ENCODE results near the gene MRAS.

Gene MRAS

GRCh38 chr3:138395865-138396751 lies 47.7 kb downstream of the MRAS start:
- Histone ChIP-seq H3K27ac (ENCODE audit: low read length) (no peak overlapping the region), H3K27me3 (ENCODE audit: insufficient read depth, low read length) (no peaks in the 10 kb centered on the region), H3K9me3 (ENCODE audit: insufficient read depth, low read depth, low read length) (no peaks in the 10 kb centered on the region), H3K4me1 (ENCODE audit: insufficient read depth, low read length) (peaks cover 7% of the 10 kb centered on the region; the same call in 1 of the 2 replicates), H3K9ac (ENCODE audit: low read depth, low read length) (no peak overlapping the region), H3K36me3 (ENCODE audit: insufficient read depth, low read depth, low read length) (peaks cover 14% of the 10 kb centered on the region), H3K4me3 (ENCODE audit: low read length) (no peak overlapping the region)

DNA sequence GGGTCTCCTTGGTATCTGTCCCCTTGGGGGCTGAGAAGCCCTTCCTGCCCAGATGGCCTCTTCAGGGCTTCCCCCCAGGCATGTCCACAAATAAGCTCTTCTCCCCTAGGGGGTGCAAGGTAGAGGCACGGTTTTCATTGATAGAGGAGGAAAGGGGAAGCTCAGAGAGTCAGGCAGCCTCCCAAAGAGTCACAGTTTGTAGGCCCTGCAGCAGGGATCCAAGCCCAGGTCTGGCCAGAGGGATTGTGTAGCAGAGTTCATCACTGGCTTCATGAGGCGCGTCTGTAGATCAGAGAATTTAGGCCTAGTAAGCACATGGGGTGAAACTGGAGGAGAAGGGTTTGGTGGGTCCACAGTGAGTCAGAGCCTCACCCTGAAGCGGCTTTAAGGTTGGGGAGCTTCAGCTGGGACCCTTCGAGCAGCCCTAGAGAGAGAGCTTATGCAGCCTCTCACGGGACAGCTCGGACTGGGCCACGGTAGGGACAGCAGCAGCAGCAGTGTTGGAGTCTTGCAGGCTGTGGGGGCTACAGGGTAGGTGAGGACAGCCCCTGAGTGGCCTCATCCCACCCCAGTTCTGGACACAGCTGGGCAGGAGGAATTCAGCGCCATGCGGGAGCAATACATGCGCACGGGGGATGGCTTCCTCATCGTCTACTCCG lies 48.5 kb downstream of the MRAS start:
- H3K27ac ChIP-seq (ENCODE audit: low read length): no peak overlapping the region
- H3K4me1 ChIP-seq (ENCODE audit: insufficient read depth, low read length): peaks cover 8% of the 10 kb centered on the region; the same call in 1 of the 2 replicates
- no peaks in the 10 kb centered on the region for H3K9me3 ChIP-seq (ENCODE audit: insufficient read depth, low read depth, low read length)
- H3K36me3 ChIP-seq (ENCODE audit: insufficient read depth, low read depth, low read length): peaks cover 20% of the 10 kb centered on the region
- H3K27me3 ChIP-seq (ENCODE audit: insufficient read depth, low read length): no peaks in the 10 kb centered on the region
- H3K4me3 ChIP-seq (ENCODE audit: low read length): no peak overlapping the region
- H3K9ac ChIP-seq (ENCODE audit: low read depth, low read length): no peak overlapping the region

DNA sequence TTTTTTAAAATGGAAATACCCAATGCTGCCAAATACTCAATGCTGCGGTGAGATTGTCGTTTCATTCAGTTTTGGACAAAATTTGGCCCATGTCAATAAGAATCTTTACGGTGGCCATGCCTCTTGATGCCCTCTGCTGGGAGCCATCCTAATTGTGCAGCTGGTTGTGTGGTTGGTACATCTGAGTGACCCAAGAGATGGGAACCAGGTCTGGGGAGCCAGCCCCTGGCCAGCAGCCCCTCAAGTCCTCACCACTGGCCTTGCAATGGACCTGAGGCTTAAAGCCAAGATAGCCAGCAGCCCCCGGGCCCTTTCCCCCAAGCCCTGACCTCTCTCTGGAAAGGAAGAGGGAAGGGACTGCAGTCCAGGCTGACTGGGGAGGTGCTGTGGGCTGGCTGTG lies 49.6 kb downstream of the MRAS start:
- Histone ChIP-seq H3K27me3 (ENCODE audit: insufficient read depth, low read length) (no peaks in the 10 kb centered on the region), H3K4me1 (ENCODE audit: insufficient read depth, low read length) (peaks cover 12% of the 10 kb centered on the region; the same call in 1 of the 2 replicates), H3K4me3 (ENCODE audit: low read length) (no peak overlapping the region), H3K9ac (ENCODE audit: low read depth, low read length) (no peak overlapping the region), H3K27ac (ENCODE audit: low read length) (no peak overlapping the region), H3K36me3 (ENCODE audit: insufficient read depth, low read depth, low read length) (peaks cover 20% of the 10 kb centered on the region), H3K9me3 (ENCODE audit: insufficient read depth, low read depth, low read length) (no peaks in the 10 kb centered on the region)

DNA sequence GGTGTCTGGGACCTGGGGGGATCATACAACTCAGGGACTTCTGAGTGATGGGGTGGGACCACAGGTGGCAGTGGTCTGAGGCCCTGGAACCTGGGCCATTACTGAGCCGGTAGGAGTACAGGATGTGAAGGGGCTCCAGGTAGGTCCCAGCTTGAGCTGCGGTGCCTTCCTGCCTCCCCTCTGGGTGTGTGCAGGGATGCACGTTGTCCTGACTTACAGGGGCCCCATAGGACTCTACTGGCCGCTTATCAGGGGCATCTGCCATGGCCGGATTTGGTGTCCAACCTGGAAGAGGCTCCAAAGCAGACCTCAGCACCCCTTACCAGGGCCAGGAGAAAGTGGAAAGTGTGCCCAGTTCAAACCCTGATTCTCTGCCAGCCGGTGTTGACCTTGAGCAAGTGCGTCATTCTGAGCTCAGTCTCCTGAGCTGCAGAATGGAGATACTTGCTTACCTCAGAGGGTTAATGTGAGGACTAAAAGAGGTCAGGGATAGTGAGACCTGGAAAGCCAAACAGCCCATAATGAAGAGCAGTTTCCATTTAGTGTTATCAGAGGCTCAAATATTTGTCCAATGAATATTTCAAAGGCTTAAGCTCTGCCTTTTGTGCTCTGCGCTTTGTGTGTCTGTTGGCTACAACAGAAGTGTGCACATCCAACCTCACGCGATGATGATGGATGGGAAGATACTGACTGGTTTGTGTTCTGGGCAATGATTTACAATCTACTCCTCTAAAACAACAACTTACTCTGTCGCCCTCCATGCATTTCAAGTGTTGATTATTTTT lies 50.6 kb downstream of the MRAS start:
- H3K9me3 ChIP-seq (ENCODE audit: insufficient read depth, low read depth, low read length): no peaks in the 10 kb centered on the region
- no peak overlapping the region for H3K27ac ChIP-seq (ENCODE audit: low read length)
- H3K4me1 ChIP-seq (ENCODE audit: insufficient read depth, low read length): peaks cover 12% of the 10 kb centered on the region; the same call in 1 of the 2 replicates
- no peak overlapping the region for H3K4me3 ChIP-seq (ENCODE audit: low read length)
- peaks cover 20% of the 10 kb centered on the region for H3K36me3 ChIP-seq (ENCODE audit: insufficient read depth, low read depth, low read length)
- H3K27me3 ChIP-seq (ENCODE audit: insufficient read depth, low read length): no peaks in the 10 kb centered on the region
- H3K9ac ChIP-seq (ENCODE audit: low read depth, low read length): no peak overlapping the region

DNA sequence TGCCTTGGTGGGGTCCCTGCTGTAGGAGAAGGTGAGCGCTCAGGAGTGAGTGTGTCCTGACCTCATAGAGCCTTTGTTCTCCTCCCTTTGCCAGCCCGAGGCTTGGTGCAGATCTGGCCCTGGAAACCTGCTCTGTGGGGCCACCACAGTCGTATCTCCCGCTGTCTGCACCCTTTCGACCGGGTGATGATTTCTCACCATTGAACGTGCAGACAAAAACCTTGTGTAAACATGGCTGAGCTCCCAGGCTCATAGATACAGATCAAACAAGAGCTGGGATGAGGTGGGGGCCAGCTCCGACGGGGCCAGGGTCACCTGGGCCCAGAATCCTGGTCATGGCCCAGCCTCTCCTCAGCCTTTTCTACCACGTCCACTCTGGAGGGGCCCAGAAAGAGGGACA lies 51.4 kb downstream of the MRAS start:
- H3K36me3 ChIP-seq (ENCODE audit: insufficient read depth, low read depth, low read length): peaks cover 27% of the 10 kb centered on the region
- H3K9me3 ChIP-seq (ENCODE audit: insufficient read depth, low read depth, low read length): no peaks in the 10 kb centered on the region
- H3K4me1 ChIP-seq (ENCODE audit: insufficient read depth, low read length): peaks cover 12% of the 10 kb centered on the region; the same call in 1 of the 2 replicates
- H3K9ac ChIP-seq (ENCODE audit: low read depth, low read length): no peak overlapping the region
- H3K4me3 ChIP-seq (ENCODE audit: low read length): no peak overlapping the region
- no peaks in the 10 kb centered on the region for H3K27me3 ChIP-seq (ENCODE audit: insufficient read depth, low read length)
- no peak overlapping the region for H3K27ac ChIP-seq (ENCODE audit: low read length)

DNA sequence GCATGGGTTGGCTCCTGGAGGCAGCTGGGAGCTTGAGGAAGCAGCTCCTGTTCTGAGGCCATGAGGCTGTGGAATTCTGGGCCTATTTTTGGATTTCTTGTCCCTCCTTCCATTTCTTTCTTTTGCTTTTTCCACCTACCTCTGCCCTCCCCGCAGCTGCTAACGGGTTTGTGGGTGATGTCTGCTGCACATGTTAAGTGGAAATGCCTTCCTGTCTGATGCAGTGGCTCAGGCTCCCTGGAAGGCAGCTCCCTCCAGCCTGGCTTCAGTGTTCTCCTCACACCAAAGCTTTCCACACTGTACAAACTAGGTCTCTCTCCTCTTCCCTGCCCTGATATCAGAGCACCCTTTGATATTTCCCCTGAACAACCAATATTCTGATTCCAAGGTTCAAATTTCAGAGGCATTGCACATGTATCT lies 52.3 kb downstream of the MRAS start:
- peaks cover 34% of the 10 kb centered on the region for H3K36me3 ChIP-seq (ENCODE audit: insufficient read depth, low read depth, low read length)
- H3K4me1 ChIP-seq (ENCODE audit: insufficient read depth, low read length): peaks cover 12% of the 10 kb centered on the region; the same call in 1 of the 2 replicates
- no peak overlapping the region for H3K9ac ChIP-seq (ENCODE audit: low read depth, low read length)
- no peaks in the 10 kb centered on the region for H3K9me3 ChIP-seq (ENCODE audit: insufficient read depth, low read depth, low read length)
- no peaks in the 10 kb centered on the region for H3K27me3 ChIP-seq (ENCODE audit: insufficient read depth, low read length)
- no peak overlapping the region for H3K4me3 ChIP-seq (ENCODE audit: low read length)
- no peak overlapping the region for H3K27ac ChIP-seq (ENCODE audit: low read length)

GRCh38 chr3:138401834-138402233 lies 53.5 kb downstream of the MRAS start:
- Histone ChIP-seq H3K9ac (ENCODE audit: low read depth, low read length) (no peak overlapping the region), H3K4me3 (ENCODE audit: low read length) (no peak overlapping the region), H3K27me3 (ENCODE audit: insufficient read depth, low read length) (no peaks in the 10 kb centered on the region), H3K9me3 (ENCODE audit: insufficient read depth, low read depth, low read length) (no peaks in the 10 kb centered on the region), H3K27ac (ENCODE audit: low read length) (no peak overlapping the region), H3K36me3 (ENCODE audit: insufficient read depth, low read depth, low read length) (peaks cover 35% of the 10 kb centered on the region), H3K4me1 (ENCODE audit: insufficient read depth, low read length) (peaks cover 7% of the 10 kb centered on the region; the same call in 1 of the 2 replicates)

- no peak overlapping the region for H3K27ac ChIP-seq (ENCODE audit: low read length)
- peaks cover 29% of the 10 kb centered on the region for H3K36me3 ChIP-seq (ENCODE audit: insufficient read depth, low read depth, low read length)
- H3K9me3 ChIP-seq (ENCODE audit: insufficient read depth, low read depth, low read length): no peaks in the 10 kb centered on the region
- no peak overlapping the region for H3K4me3 ChIP-seq (ENCODE audit: low read length)
- no peak overlapping the region for H3K9ac ChIP-seq (ENCODE audit: low read depth, low read length)
- no peaks in the 10 kb centered on the region for H3K27me3 ChIP-seq (ENCODE audit: insufficient read depth, low read length)
- H3K4me1 ChIP-seq (ENCODE audit: insufficient read depth, low read length): peaks cover 13% of the 10 kb centered on the region
Observed at GRCh38 chr3:138404121-138404520, 55.7 kb downstream of the MRAS start.

DNA sequence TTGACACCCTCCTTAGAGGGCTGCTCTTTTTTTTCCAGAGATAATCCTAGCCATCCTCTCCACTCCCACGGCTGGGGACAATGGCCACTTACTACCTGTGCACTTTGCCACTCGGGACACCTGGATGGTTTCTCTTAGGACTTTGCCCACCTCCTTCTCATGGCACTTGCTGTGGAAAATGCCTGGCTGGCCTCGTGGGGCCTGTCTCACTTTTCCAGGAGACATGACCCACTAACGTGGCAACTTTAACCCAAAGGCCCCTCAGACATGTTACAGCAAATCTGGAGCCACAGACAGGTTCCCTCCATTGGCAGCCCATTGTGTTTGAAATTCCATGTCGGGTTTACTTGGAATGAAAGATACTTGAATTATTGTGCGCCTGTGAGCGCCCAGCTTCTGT lies 56.6 kb downstream of the MRAS start:
- Histone ChIP-seq H3K27ac (ENCODE audit: low read length) (no peak overlapping the region), H3K4me1 (ENCODE audit: insufficient read depth, low read length) (peaks cover 20% of the 10 kb centered on the region), H3K4me3 (ENCODE audit: low read length) (no peak overlapping the region), H3K9ac (ENCODE audit: low read depth, low read length) (no peak overlapping the region), H3K27me3 (ENCODE audit: insufficient read depth, low read length) (no peaks in the 10 kb centered on the region), H3K9me3 (ENCODE audit: insufficient read depth, low read depth, low read length) (no peaks in the 10 kb centered on the region), H3K36me3 (ENCODE audit: insufficient read depth, low read depth, low read length) (peaks cover 29% of the 10 kb centered on the region)

DNA sequence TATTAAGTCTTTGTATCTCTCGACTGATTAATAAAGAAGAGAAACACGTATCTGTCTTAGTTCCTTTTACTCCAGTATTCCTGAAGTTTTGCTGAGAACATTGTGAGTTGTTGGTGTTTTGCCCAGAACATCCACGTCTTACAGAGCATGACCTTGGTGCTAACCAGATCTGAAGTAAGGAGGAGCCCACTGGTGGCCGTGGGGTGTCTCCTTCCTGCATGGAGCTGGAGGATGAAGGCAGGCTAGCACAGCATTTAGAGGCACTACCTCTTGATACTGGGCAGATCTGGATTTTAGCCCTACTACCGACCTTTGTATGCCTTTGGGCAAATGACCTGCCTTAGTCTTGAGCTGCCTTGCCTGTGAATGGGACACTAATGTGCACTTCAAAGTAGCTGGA lies 57.1 kb downstream of the MRAS start:
- H3K27me3 ChIP-seq (ENCODE audit: insufficient read depth, low read length): no peaks in the 10 kb centered on the region
- H3K9ac ChIP-seq (ENCODE audit: low read depth, low read length): no peak overlapping the region
- H3K4me3 ChIP-seq (ENCODE audit: low read length): no peak overlapping the region
- peaks cover 20% of the 10 kb centered on the region for H3K4me1 ChIP-seq (ENCODE audit: insufficient read depth, low read length)
- peaks cover 27% of the 10 kb centered on the region for H3K36me3 ChIP-seq (ENCODE audit: insufficient read depth, low read depth, low read length)
- no peak overlapping the region for H3K27ac ChIP-seq (ENCODE audit: low read length)
- H3K9me3 ChIP-seq (ENCODE audit: insufficient read depth, low read depth, low read length): no peaks in the 10 kb centered on the region

- Histone ChIP-seq H3K27ac (ENCODE audit: low read length) (no peak overlapping the region), H3K9me3 (ENCODE audit: insufficient read depth, low read depth, low read length) (no peaks in the 10 kb centered on the region), H3K36me3 (ENCODE audit: insufficient read depth, low read depth, low read length) (peaks cover 16% of the 10 kb centered on the region), H3K4me3 (ENCODE audit: low read length) (no peak overlapping the region), H3K4me1 (ENCODE audit: insufficient read depth, low read length) (peaks cover 20% of the 10 kb centered on the region), H3K9ac (ENCODE audit: low read depth, low read length) (no peak overlapping the region), H3K27me3 (ENCODE audit: insufficient read depth, low read length) (no peaks in the 10 kb centered on the region)
Observed at GRCh38 chr3:138406606-138407005, 58.2 kb downstream of the MRAS start.
